Muscle of back (tissue), 11 donors: Measurements from ENCODE around the gene RBM4. TPM values are rescaled to one million over a fixed set of nuclear protein-coding genes. Genes with fewer than 3 reads are reported as not detected.
"Not testable (repeated sequence)": the region's sequence is repeated elsewhere in the genome, so short reads cannot be mapped to it uniquely, and the experiment has no call there.

Source experiments
- DNase-seq, 3 donors: peaks; one replicate each; pipeline versions ENCODE4 v3.0.0 to v3.0.0-alpha.2; 2013
- polyA plus RNA-seq, 10 donors: library from polyadenylated mRNA; unstranded; fragments of 120-200 nt; gene quantifications; one replicate each; pipeline ENCODE4 v1.2.1, GENCODE V29; 2013; ENCODE audit not compliant: insufficient read length in 10 of 10

Gene RBM4
- polyA plus RNA-seq, 10 donors = 123 to 167 (median 133) TPM

DNA sequence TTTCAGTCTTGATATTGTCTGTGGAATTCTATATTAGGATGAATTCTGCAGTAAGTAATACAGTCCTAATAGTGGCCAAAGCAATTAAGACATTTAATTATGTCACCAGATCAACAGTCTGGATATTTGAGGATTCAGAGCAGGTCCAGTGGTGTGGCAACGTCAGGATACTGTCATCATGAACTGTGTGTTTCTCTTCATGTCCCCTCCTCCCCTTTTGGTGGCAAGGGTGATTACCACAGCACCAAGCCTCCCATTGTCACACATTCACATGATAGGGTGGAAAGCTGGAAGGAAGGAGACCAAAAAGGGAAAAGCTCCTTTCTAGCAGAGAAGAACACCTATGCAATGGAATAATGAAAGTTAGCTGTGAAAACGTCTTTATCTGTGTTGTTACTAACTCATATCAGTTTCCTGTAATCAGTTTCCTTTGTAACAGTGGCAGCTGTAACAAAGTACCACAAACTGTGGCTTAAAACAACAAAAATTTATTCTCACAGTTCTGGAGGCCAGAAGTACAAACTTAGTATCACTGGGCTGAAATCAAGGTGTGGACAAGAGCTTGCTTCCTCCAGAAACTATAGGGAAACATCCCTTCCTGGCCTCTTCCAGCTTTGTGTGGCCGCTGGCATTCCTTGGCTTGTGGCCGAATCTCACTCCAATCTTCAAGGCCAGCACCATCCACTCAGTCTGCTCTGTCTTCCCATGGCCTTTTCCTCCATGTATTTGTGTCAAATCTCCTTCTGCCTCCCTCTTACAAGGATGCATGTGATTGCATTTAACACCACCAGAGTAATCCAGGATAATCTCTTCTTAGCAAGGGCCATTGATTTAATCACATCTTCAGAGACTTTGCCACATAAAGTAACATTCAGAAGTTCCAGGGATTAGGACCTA, 28.5 kb upstream of the RBM4 start:
- no peak for DNase-seq

DNA sequence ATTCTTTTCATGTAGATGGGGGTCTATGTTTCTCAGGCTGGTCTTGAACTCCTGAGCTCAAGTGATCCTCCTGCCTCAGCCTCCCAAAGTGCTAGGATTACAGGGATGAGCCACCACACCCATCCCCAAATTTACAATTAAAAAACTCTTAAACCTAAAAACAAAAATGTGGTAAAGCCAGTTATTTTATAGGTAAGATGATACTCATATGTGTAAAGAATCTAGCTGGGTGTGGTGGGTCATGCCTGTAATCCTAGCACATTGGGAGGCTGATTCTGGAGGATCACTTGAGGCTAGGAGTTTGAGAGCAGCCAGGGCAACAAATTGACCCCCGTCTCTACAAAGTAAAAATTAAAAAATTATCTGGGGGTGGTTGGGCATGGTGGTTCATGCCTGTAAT, 26.0 kb upstream of the RBM4 start:
- DNase-seq = no peak

DNA sequence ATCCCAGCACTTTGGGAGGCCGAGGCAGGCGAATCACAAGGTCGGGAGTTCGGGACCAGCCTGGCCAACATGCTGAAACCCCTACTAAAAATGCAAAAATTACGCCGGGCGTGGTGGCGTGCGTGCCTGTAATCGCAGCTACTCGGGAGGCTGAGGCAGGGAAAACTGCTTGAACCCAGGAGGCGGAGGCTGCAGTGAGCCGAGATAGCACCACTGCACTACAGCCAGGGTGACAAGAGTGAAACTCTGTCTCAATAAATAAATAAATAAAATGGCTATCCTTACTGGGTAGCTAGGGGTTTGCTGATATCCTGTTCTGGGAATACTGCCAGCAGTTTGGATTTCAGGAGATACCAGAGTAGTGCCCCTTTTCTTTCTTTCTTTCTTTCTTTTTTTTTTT, 24.4 kb upstream of the RBM4 start:
- DNase-seq = no peak

DNA sequence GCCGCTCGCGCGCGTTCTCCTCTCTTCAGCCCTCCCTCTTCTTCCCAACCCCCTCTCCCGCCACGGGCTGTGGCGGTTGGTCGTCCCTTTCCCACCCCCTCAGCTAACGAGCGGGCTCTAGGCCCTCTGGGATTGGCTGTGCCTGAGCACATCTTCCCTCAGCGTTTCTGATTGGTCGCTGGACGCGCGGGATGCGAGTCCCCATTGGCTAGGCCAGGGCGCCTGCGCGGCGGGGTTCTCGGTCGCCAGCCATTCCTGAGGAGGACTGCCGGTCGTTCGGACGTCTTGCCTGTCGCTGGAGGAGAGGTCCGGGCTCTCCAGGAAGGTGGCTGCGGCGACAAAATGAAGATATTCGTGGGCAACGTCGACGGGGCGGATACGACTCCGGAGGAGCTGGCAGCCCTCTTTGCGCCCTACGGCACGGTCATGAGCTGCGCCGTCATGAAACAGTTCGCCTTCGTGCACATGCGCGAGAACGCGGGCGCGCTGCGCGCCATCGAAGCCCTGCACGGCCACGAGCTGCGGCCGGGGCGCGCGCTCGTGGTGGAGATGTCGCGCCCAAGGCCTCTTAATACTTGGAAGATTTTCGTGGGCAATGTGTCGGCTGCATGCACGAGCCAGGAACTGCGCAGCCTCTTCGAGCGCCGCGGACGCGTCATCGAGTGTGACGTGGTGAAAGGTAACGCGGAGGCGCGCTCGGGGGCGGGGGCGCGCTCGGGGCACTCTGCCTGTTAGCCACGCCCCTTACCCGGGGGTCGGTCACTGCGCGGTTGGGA, 21.9 kb upstream of the RBM4 start, which contains the start of gene RBM14:
Gene RBM14, plus strand, starts transcription at position 252 of the 776 bp plus-strand sequence. Its CDS starts 91 bp downstream, at position 343.
- peak; percentile 99 to 100 (median 100) for DNase-seq

GRCh38 chr11:66617155-66617834, 21.2 kb upstream of the RBM4 start:
- DNase-seq = no peak

- DNase-seq = peak in 1 of 3 donors; percentile 28
Observed at GRCh38 chr11:66619080-66619554, 19.4 kb upstream of the RBM4 start.

DNA sequence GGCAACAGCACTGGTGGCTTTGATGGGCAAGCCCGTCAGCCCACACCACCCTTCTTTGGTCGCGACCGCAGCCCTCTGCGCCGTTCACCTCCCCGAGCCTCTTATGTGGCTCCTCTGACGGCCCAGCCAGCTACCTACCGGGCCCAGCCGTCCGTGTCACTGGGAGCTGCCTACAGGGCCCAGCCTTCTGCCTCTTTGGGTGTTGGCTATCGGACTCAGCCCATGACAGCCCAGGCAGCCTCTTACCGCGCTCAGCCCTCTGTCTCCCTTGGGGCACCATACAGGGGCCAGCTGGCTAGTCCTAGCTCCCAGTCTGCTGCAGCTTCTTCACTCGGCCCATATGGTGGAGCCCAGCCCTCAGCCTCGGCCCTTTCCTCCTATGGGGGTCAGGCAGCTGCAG, 14.1 kb upstream of the RBM4 start:
- DNase-seq = no peak

GRCh38 chr11:66625041-66625751, 13.3 kb upstream of the RBM4 start:
- no peak for DNase-seq

- no peak for DNase-seq
Observed at GRCh38 chr11:66625752-66626149, 12.8 kb upstream of the RBM4 start.

GRCh38 chr11:66626382-66626781, 12.1 kb upstream of the RBM4 start:
- DNase-seq = no peak

- DNase-seq = no peak
Observed at GRCh38 chr11:66626926-66627325, 11.6 kb upstream of the RBM4 start.

- no peak for DNase-seq
Observed at GRCh38 chr11:66628061-66628603, 10.4 kb upstream of the RBM4 start.

- no peak for DNase-seq
Observed at GRCh38 chr11:66629356-66629755, 9.1 kb upstream of the RBM4 start.

DNA sequence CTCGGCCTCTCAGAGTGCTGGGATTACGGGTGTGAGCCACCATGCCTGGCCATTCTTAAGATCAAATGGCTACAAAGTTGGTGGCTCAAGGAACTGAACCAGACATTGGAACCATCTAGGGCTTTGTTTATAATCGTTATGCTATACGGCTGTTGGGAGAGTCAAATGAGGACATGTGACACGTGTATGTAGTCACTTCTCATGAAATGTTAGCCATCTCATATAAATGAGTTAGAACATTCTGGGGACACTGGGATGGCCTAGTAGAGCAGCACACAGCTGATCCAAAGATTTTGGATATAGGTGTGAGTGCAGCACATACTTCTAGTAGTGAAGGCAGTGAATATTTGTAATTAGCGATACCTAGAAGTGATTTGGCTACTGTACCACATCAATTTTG, 6.6 kb upstream of the RBM4 start:
- no peak for DNase-seq

- DNase-seq = no peak
Observed at GRCh38 chr11:66632952-66633351, 5.6 kb upstream of the RBM4 start.

- DNase-seq = no peak
Observed at GRCh38 chr11:66636411-66636810, 2.1 kb upstream of the RBM4 start.

GRCh38 chr11:66637557-66638176, 836 bp upstream of the RBM4 start:
- no peak for DNase-seq

DNA sequence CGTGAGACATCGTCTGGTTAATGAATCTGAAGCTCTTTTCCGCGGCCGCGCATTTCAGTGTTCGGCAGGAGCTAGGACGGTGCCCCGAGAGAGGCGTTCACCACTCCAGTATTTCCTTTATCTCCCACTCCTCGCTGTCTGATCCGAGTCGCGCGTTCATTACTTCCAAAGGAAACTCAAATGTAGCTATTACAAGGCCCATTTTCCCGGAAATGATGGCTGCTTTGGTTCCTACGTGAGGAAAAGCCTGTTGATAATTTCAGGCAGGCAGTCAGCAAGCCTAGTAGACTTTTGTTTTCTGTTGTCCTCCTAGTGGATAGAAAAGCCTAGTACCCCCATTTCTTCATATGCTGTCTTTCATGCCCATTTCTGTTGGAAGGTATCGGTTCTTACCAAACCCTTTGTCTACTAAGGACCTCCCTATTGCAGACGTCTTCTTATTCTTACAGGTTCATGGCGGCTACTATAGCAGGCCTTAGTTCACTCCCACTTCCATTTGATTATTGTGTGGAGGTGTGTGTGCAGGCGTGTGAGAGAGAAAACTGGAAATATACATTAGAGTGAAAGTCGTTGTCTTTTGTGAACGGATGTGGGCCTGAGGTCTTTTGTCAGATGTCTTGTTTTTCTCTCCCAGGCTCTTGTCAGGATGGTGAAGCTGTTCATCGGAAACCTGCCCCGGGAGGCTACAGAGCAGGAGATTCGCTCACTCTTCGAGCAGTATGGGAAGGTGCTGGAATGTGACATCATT, 737 bp downstream of the RBM4 start:
- peak; percentile 34 to 83 (median 55) for DNase-seq

GRCh38 chr11:66639814-66640340, 1.4 kb downstream of the RBM4 start:
- not testable (repeated sequence) for DNase-seq

- DNase-seq = no peak
Observed at GRCh38 chr11:66641834-66642233, 3.3 kb downstream of the RBM4 start.
